Measurements from ENCODE around the gene GALNTL6. TPM values are rescaled to one million over a fixed set of nuclear protein-coding genes. Genes with fewer than 3 reads are reported as not detected.

Gene GALNTL6
- total and polyA plus RNA-seq, 2 donors (not counting 1 experiment from before 2014, with no cell fraction given) = not detected

GRCh38 chr4:172674811-172675210, 861.6 kb downstream of the GALNTL6 start:
- Histone ChIP-seq H3K4me2 (ENCODE audit: extremely low read depth, insufficient read depth, low read length) (no peak overlapping the region), H3K27ac (ENCODE audit: insufficient read depth, low read length) (no peak overlapping the region), H3K36me3 (ENCODE audit: control insufficient read depth, insufficient read depth, low read length) (no peaks in the 10 kb centered on the region), H2AFZ (ENCODE audit: low read length) (no peak overlapping the region), H3K4me1 (ENCODE audit: control insufficient read depth, extremely low read depth, insufficient read depth, low read length) (no peaks in the 10 kb centered on the region), H3K79me2 (ENCODE audit: control insufficient read depth, insufficient read depth, low read length) (no peaks in the 10 kb centered on the region), H3K4me3 (replicated peaks in 1 of 4; ENCODE audit: control extremely low read depth in 1 of 4, insufficient read depth in 1 of 4, low read depth in 3 of 4, low read length in 4 of 4) (no peak overlapping the region), H3K9ac (ENCODE audit: insufficient read depth, low read length) (no peak overlapping the region), H3K9me3 (ENCODE audit: control insufficient read depth, insufficient read depth, low read depth, low read length) (no peaks in the 10 kb centered on the region), H3K27me3 (ENCODE audit: control insufficient read depth, insufficient read depth, low read length) (no peaks in the 10 kb centered on the region), H4K20me1 (ENCODE audit: control insufficient read depth, extremely low read depth, insufficient read depth, low read length) (no peaks in the 10 kb centered on the region)
- no peak for TF ChIP-seq EZH2 (IDR thresholded peaks at IDR 0.05; ENCODE audit: low read length, missing control alignments)
- TF ChIP-seq, protein P1, sequence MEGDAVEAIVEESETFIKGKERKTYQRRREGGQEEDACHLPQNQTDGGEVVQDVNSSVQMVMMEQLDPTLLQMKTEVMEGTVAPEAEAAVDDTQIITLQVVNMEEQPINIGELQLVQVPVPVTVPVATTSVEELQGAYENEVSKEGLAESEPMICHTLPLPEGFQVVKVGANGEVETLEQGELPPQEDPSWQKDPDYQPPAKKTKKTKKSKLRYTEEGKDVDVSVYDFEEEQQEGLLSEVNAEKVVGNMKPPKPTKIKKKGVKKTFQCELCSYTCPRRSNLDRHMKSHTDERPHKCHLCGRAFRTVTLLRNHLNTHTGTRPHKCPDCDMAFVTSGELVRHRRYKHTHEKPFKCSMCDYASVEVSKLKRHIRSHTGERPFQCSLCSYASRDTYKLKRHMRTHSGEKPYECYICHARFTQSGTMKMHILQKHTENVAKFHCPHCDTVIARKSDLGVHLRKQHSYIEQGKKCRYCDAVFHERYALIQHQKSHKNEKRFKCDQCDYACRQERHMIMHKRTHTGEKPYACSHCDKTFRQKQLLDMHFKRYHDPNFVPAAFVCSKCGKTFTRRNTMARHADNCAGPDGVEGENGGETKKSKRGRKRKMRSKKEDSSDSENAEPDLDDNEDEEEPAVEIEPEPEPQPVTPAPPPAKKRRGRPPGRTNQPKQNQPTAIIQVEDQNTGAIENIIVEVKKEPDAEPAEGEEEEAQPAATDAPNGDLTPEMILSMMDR (conservative IDR thresholded peaks at IDR 0.05 in 1 of 2, IDR thresholded peaks at IDR 0.05 in 1 of 2; ENCODE audit: low read depth in 1 of 2, low read length in 2 of 2) = no peak
- no peak for DNase-seq (ENCODE audit: low read depth in 2 of 2)

GRCh38 chr4:172675232-172675631, 862.0 kb downstream of the GALNTL6 start:
- Histone ChIP-seq H3K79me2 (ENCODE audit: control insufficient read depth, insufficient read depth, low read length) (no peaks in the 10 kb centered on the region), H3K4me3 (replicated peaks in 1 of 4; ENCODE audit: control extremely low read depth in 1 of 4, insufficient read depth in 1 of 4, low read depth in 3 of 4, low read length in 4 of 4) (no peak overlapping the region), H3K9ac (ENCODE audit: insufficient read depth, low read length) (no peak overlapping the region), H3K27ac (ENCODE audit: insufficient read depth, low read length) (no peak overlapping the region), H3K4me1 (ENCODE audit: control insufficient read depth, extremely low read depth, insufficient read depth, low read length) (no peaks in the 10 kb centered on the region), H2AFZ (ENCODE audit: low read length) (no peak overlapping the region), H3K36me3 (ENCODE audit: control insufficient read depth, insufficient read depth, low read length) (no peaks in the 10 kb centered on the region), H3K9me3 (ENCODE audit: control insufficient read depth, insufficient read depth, low read depth, low read length) (no peaks in the 10 kb centered on the region), H4K20me1 (ENCODE audit: control insufficient read depth, extremely low read depth, insufficient read depth, low read length) (no peaks in the 10 kb centered on the region), H3K4me2 (ENCODE audit: extremely low read depth, insufficient read depth, low read length) (no peak overlapping the region), H3K27me3 (ENCODE audit: control insufficient read depth, insufficient read depth, low read length) (no peaks in the 10 kb centered on the region)
- no peak for TF ChIP-seq EZH2 (IDR thresholded peaks at IDR 0.05; ENCODE audit: low read length, missing control alignments)
- TF ChIP-seq, protein P1 (conservative IDR thresholded peaks at IDR 0.05 in 1 of 2, IDR thresholded peaks at IDR 0.05 in 1 of 2; ENCODE audit: low read depth in 1 of 2, low read length in 2 of 2) = no peak
- DNase-seq (ENCODE audit: low read depth in 2 of 2) = no peak

- DNase-seq (ENCODE audit: low read depth in 2 of 2) = no peak
- no peak overlapping the region for H3K4me3 ChIP-seq (replicated peaks in 1 of 4; ENCODE audit: control extremely low read depth in 1 of 4, insufficient read depth in 1 of 4, low read depth in 3 of 4, low read length in 4 of 4)
- no peaks in the 10 kb centered on the region for H3K4me1 ChIP-seq (ENCODE audit: control insufficient read depth, extremely low read depth, insufficient read depth, low read length)
- no peak overlapping the region for H3K9ac ChIP-seq (ENCODE audit: insufficient read depth, low read length)
- H3K27ac ChIP-seq (ENCODE audit: insufficient read depth, low read length) = no peak overlapping the region
- TF ChIP-seq, protein P1 (conservative IDR thresholded peaks at IDR 0.05 in 1 of 2, IDR thresholded peaks at IDR 0.05 in 1 of 2; ENCODE audit: low read depth in 1 of 2, low read length in 2 of 2) = no peak
- no peak for TF ChIP-seq EZH2 (IDR thresholded peaks at IDR 0.05; ENCODE audit: low read length, missing control alignments)
- no peaks in the 10 kb centered on the region for H3K79me2 ChIP-seq (ENCODE audit: control insufficient read depth, insufficient read depth, low read length)
- H4K20me1 ChIP-seq (ENCODE audit: control insufficient read depth, extremely low read depth, insufficient read depth, low read length) = no peaks in the 10 kb centered on the region
- H3K9me3 ChIP-seq (ENCODE audit: control insufficient read depth, insufficient read depth, low read depth, low read length) = no peaks in the 10 kb centered on the region
- H3K27me3 ChIP-seq (ENCODE audit: control insufficient read depth, insufficient read depth, low read length) = no peaks in the 10 kb centered on the region
- no peaks in the 10 kb centered on the region for H3K36me3 ChIP-seq (ENCODE audit: control insufficient read depth, insufficient read depth, low read length)
- no peak overlapping the region for H2AFZ ChIP-seq (ENCODE audit: low read length)
- H3K4me2 ChIP-seq (ENCODE audit: extremely low read depth, insufficient read depth, low read length) = no peak overlapping the region
Observed at GRCh38 chr4:172680691-172681090, 867.5 kb downstream of the GALNTL6 start.
